Measurements from ENCODE around the gene MOV10L1.

MOV10L1 gene

DNA sequence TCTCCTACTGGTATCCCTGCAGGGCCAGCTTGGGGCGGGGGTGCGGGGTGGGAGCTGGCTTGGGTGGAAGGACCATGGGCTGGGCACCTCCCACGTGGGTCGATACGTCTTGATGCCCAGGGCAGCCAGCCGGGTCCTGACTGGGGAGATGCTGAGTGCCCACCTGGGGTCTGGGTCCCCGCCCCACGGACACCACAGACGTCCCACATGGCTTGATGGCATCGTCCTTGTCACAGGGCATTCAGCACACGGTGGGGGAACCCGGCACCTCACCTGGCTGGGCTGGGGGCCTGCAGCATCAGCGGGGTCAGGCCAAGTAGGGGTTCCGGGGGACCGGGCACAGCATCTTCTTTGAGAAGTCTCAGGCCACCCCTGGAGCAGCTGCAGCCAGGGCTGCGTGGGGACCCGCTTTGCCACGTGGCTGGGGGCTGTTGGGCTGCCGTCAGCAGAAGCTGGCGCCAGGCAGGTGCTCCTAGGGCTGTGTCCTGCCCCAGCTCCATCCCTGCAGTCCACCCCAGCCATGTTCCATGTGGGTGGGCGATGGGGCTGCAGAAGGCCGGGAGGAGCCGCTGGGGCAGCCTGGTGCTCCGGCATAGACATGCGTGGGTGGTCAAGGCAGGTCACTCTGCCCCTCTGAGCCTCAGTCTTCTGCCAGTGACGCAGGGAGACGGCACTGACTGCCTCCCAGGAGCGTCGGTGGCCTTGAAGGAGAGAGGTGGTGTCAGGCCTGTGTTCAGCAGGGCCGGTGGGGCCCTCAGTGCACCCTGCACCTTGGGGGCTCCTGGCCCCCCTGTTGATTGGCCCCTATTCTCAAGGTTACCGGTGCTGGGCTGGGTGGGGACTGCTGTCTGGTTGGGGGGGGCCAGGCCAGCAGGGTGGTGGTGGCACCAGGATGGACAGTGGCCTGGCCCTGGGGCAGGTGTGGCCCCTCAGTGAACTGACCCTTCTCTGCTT lies 119.4 kb downstream of the MOV10L1 start:
- no peak overlapping the region for H3K4me3 ChIP-seq (ENCODE audit: low read depth, low read length)
- TF ChIP-seq POLR2A (IDR thresholded peaks at IDR 0.05; ENCODE audit: extremely low read depth, insufficient read length) (no peak), MYC (IDR thresholded peaks at IDR 0.05; ENCODE audit: low read depth, low read length) (no peak)
- TF ChIP-seq, protein P1, sequence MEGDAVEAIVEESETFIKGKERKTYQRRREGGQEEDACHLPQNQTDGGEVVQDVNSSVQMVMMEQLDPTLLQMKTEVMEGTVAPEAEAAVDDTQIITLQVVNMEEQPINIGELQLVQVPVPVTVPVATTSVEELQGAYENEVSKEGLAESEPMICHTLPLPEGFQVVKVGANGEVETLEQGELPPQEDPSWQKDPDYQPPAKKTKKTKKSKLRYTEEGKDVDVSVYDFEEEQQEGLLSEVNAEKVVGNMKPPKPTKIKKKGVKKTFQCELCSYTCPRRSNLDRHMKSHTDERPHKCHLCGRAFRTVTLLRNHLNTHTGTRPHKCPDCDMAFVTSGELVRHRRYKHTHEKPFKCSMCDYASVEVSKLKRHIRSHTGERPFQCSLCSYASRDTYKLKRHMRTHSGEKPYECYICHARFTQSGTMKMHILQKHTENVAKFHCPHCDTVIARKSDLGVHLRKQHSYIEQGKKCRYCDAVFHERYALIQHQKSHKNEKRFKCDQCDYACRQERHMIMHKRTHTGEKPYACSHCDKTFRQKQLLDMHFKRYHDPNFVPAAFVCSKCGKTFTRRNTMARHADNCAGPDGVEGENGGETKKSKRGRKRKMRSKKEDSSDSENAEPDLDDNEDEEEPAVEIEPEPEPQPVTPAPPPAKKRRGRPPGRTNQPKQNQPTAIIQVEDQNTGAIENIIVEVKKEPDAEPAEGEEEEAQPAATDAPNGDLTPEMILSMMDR (IDR thresholded peaks at IDR 0.05; ENCODE audit: low read depth, low read length): no peak
- TF ChIP-seq, protein P2, sequence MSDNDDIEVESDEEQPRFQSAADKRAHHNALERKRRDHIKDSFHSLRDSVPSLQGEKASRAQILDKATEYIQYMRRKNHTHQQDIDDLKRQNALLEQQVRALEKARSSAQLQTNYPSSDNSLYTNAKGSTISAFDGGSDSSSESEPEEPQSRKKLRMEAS (IDR thresholded peaks at IDR 0.05; ENCODE audit: low read depth, low read length): no peak
- no peak for DNase-seq (ENCODE audit: low read depth)

DNA sequence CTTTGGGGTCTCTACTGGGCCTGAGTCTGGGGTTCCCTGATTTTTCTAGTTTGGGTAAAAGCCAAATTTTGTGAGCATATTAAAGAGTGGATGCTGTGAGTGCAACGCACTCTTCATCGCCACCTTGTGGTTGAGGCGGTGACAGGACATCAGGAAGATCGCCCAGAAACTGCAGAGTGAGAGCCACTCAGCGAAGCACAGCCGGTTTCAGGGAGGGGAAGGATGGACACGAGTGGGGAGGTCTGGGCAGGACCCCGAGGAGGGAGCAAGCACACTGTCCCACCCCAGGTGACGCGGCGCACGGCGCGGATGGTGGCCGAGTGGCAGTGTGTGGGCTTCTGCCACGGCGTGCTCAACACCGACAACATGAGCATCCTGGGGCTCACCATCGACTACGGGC lies 120.1 kb downstream of the MOV10L1 start:
- DNase-seq (ENCODE audit: low read depth): peak; percentile 68
- TF ChIP-seq POLR2A (IDR thresholded peaks at IDR 0.05; ENCODE audit: extremely low read depth, insufficient read length) (no peak), MYC (IDR thresholded peaks at IDR 0.05; ENCODE audit: low read depth, low read length) (no peak)
- TF ChIP-seq, protein P1 (IDR thresholded peaks at IDR 0.05; ENCODE audit: low read depth, low read length): peak; percentile 92
- no peak overlapping the region for H3K4me3 ChIP-seq (ENCODE audit: low read depth, low read length)

DNA sequence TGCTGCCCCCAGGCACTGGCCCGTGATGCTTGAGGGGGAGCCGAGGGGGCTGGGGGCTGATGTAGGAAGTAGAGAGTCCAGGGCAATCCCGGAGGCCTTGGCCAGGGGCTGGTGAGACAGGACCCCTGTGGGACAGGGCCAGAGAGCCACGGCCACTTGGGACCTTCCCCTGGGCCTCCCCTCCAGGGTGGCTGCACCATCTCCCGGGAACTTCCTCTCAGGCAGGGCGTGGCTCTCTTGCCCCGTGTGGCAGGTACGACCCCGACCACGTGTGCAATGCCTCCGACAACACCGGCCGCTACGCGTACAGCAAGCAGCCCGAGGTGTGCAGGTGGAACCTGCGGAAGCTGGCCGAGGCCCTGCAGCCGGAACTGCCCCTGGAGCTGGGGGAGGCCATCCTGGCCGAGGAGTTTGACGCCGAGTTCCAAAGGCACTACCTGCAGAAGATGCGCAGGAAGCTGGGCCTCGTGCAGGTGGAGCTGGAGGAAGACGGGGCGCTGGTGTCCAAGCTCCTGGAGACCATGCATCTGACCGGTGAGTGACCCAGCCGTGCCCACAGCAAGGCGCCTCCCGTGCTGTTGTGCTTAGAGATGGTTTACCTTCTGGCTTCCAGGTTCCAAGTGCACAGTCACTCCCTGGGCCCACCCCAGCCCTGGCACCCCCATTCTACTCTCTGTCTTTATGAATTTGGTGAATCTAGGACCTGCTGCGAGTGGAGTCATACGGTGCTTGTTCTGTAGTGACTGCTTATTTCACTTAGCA lies 120.8 kb downstream of the MOV10L1 start:
- DNase-seq (ENCODE audit: low read depth): no peak
- TF ChIP-seq, protein P1 (IDR thresholded peaks at IDR 0.05; ENCODE audit: low read depth, low read length): no peak
- TF ChIP-seq, protein P2 (IDR thresholded peaks at IDR 0.05; ENCODE audit: low read depth, low read length): no peak
- no peak for TF ChIP-seq POLR2A (IDR thresholded peaks at IDR 0.05; ENCODE audit: extremely low read depth, insufficient read length)
- no peak for TF ChIP-seq MYC (IDR thresholded peaks at IDR 0.05; ENCODE audit: low read depth, low read length)
- no peak overlapping the region for H3K4me3 ChIP-seq (ENCODE audit: low read depth, low read length)

DNA sequence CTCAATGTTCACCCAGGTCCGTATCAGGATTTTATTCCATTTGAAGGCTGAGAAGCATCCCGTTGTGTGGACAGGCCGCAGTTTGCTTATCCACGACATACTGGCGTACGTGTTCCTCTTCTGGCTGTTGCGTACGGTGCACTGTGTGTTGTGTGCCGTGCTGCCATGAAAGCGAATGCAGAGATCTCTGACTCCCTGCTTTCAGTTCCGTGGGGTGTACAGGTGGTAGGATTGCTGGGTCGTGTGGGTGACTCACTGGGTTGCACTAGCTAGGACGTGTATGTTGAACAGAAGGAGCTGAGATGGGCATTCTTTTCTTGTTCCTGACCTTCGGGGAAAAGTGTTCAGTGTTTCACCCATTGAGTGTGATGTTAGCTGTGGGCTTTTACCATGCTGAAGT lies 121.3 kb downstream of the MOV10L1 start:
- TF ChIP-seq, protein P1 (IDR thresholded peaks at IDR 0.05; ENCODE audit: low read depth, low read length): no peak
- TF ChIP-seq, protein P2 (IDR thresholded peaks at IDR 0.05; ENCODE audit: low read depth, low read length): no peak
- TF ChIP-seq POLR2A (IDR thresholded peaks at IDR 0.05; ENCODE audit: extremely low read depth, insufficient read length): no peak
- no peak for TF ChIP-seq MYC (IDR thresholded peaks at IDR 0.05; ENCODE audit: low read depth, low read length)
- no peak overlapping the region for H3K4me3 ChIP-seq (ENCODE audit: low read depth, low read length)
- no peak for DNase-seq (ENCODE audit: low read depth)
